Natural killer cell treated with Interleukin-12 subunit alpha and Interleukin-12 subunit beta and Interleukin-15 and Interleukin-18, amount 100 ng/mL, for 72 hours (primary cell): ENCODE results near the gene FAIM2. TPM values are rescaled to one million over a fixed set of nuclear protein-coding genes. Genes with fewer than 3 reads are reported as not detected.

ENCODE experiments used
- ATAC-seq, 2 donors: fragments of 150-1000 bp; cut with Tn5 transposase in 1 of 2; sonication (Bioruptor Pico), chemical (Tn5 transposase) in 1 of 2; 2 replicates each; pipeline ENCODE4 v1.10.0; 2021
- DNase-seq: peaks from one replicate; pipeline ENCODE4 v3.0.0; 2022; ENCODE audit warnings: low spot score
- H3K27ac Mint-ChIP-seq, 2 donors: 1 replicate in 1 of 2; 2 replicates in 1 of 2; pipeline ENCODE4 v1.8.0; 2022; ENCODE audit warnings: mixed read lengths in 2 of 2, mild to moderate bottlenecking in 1 of 2, moderate library complexity in 1 of 2
- H3K27me3 Mint-ChIP-seq, 2 donors: 1 replicate in 1 of 2; 2 replicates in 1 of 2; pipeline ENCODE4 v1.8.0; 2022; ENCODE audit warnings: mixed read lengths in 2 of 2
- H3K36me3 Mint-ChIP-seq: one replicate; pipeline ENCODE4 v1.8.0; 2022; ENCODE audit warnings: mixed read lengths
- H3K4me1 Mint-ChIP-seq, 2 donors: 1 replicate in 1 of 2; 2 replicates in 1 of 2; pipeline ENCODE4 v1.8.0; 2022; ENCODE audit warnings: low read depth in 2 of 2, mixed read lengths in 2 of 2, mild to moderate bottlenecking in 1 of 2
- H3K4me3 Mint-ChIP-seq: one replicate; pipeline ENCODE4 v1.8.0; 2022; ENCODE audit warnings: mixed read lengths
- H3K9me3 Mint-ChIP-seq: 2 replicates; pipeline ENCODE4 v1.8.0; 2022; ENCODE audit warnings: mixed read lengths
- total RNA-seq, 2 donors: library from RNA; stranded (reverse); gene quantifications; one replicate each; pipeline ENCODE4 v1.2.3, GENCODE V29; 2022

The FAIM2 gene
- total RNA-seq, 2 donors from 2014 or later, result 0.50 TPM; not detected in 1

- H3K27ac Mint-ChIP-seq, result no peak overlapping the region
- DNase-seq (no peak), ATAC-seq (no peak)
- no peaks in the 10 kb centered on the region for H3K36me3 Mint-ChIP-seq
- H3K4me1 Mint-ChIP-seq, result no peaks in the 10 kb centered on the region
- no peaks in the 10 kb centered on the region for H3K9me3 Mint-ChIP-seq
- peaks cover 8 to 19% of the 10 kb centered on the region in 2 donors for H3K27me3 Mint-ChIP-seq
- no peak overlapping the region for H3K4me3 Mint-ChIP-seq
Measured at GRCh38 chr12:49891476-49891875, 12.2 kb downstream of the FAIM2 start.

GRCh38 chr12:49891012-49891411 lies 12.7 kb downstream of the FAIM2 start:
- H3K4me3 Mint-ChIP-seq, result no peak overlapping the region
- ATAC-seq, result no peak
- peaks cover 8 to 19% of the 10 kb centered on the region in 2 donors for H3K27me3 Mint-ChIP-seq
- H3K27ac Mint-ChIP-seq, result no peak overlapping the region
- no peaks in the 10 kb centered on the region for H3K4me1 Mint-ChIP-seq
- H3K36me3 Mint-ChIP-seq, result no peaks in the 10 kb centered on the region
- no peaks in the 10 kb centered on the region for H3K9me3 Mint-ChIP-seq
- DNase-seq, result no peak

GRCh38 chr12:49890096-49890461 lies 13.6 kb downstream of the FAIM2 start:
- Mint-ChIP-seq H3K4me3 (no peak overlapping the region), H3K4me1 (no peaks in the 10 kb centered on the region), H3K27ac (no peak overlapping the region), H3K27me3 (peaks cover 14 to 24% of the 10 kb centered on the region in 2 donors), H3K9me3 (no peaks in the 10 kb centered on the region), H3K36me3 (no peaks in the 10 kb centered on the region)
- no peak for ATAC-seq
- no peak for DNase-seq

GRCh38 chr12:49889361-49890095 lies 14.2 kb downstream of the FAIM2 start:
- Mint-ChIP-seq H3K27me3 (peaks cover 14 to 24% of the 10 kb centered on the region in 2 donors), H3K27ac (no peak overlapping the region), H3K36me3 (no peaks in the 10 kb centered on the region), H3K4me3 (no peak overlapping the region), H3K9me3 (no peaks in the 10 kb centered on the region), H3K4me1 (no peaks in the 10 kb centered on the region)
- DNase-seq, result no peak
- no peak for ATAC-seq

DNA sequence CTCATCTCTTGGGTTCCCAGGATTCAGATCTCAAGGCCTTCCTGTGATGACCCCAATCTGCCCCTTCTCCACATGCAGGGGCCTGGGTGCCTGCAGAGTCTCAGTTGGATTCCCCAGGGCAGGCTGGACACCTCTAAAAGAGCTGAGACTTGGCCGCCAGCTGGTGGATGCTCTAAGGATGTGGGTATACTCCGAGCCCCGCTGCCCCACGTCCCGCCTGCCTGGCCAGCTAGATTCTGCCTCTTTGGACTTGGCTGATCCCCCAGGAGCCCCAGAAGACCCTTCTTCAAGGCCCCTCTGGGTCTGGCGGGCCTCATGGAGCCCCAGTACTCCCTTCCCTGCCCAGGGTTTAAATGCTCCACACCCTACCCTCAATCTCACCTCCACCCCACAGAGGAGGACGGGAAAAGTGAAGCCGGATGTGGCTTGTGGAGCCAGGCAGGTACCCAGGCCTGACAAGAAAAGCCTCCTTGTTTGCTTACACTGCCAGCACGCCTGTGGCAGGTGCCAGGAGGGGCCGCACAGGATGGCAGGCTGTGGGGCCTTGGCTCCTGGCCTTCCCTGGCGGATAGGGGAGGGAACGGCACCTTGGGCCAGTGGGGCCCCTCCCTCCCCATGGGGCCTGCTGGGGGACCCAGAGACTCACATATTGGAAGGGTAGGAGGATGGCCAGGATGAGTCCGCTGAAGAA lies 15.1 kb downstream of the FAIM2 start:
- Mint-ChIP-seq H3K9me3 (no peaks in the 10 kb centered on the region), H3K4me3 (no peak overlapping the region), H3K27ac (no peak overlapping the region), H3K4me1 (no peaks in the 10 kb centered on the region), H3K36me3 (no peaks in the 10 kb centered on the region), H3K27me3 (peaks cover 19 to 23% of the 10 kb centered on the region in 2 donors)
- ATAC-seq, result no peak
- DNase-seq, result no peak

DNA sequence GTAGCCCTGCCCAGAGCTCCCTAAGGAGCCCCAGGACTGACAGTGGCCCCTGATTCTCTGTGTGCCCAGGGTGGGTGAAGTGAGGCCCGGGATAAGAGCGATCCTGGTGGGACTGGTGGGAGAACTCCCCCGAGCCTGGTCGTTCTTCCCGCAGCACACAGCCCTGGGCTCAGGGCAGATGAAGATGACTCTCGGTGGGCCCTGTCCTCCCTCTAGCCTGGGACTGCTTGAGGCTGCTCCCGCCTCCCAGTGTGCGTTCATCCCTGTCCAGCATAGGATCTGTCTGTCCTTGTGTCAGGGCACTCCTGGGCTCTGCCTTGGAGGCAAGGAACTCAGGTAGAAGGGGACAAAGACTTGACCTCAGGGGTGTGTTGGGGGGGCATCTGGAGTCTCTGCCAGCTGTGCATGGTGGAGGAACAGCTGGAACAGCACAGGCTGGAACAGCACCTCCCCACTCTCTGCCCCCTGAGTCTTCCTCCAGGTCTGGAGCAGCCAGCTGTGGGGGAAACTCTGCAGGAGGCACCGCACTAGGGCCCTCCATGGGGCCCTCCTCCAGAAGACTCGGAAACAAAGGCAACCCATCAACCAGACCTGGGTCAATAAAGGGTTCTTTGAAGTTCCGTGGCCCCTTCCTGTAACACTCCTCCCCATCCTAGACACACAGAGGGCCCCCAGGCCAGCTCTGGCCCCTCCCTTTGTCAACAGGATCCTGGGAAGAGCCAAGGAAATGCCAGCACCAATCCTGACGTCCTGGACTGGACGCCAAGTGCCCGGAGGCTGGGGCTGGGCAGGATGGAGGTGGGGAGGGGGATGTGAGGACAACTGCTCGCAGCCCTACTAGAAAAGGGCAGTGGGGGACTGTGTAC lies 15.9 kb downstream of the FAIM2 start:
- Mint-ChIP-seq H3K4me1 (no peaks in the 10 kb centered on the region), H3K27me3 (peaks cover 14 to 20% of the 10 kb centered on the region in 2 donors), H3K9me3 (no peaks in the 10 kb centered on the region), H3K36me3 (no peaks in the 10 kb centered on the region), H3K4me3 (no peak overlapping the region), H3K27ac (no peak overlapping the region)
- ATAC-seq, result no peak
- DNase-seq, result no peak

- Mint-ChIP-seq H3K4me1 (no peaks in the 10 kb centered on the region), H3K4me3 (no peak overlapping the region), H3K27ac (no peak overlapping the region), H3K27me3 (peaks cover 7 to 16% of the 10 kb centered on the region in 2 donors), H3K9me3 (no peaks in the 10 kb centered on the region), H3K36me3 (no peaks in the 10 kb centered on the region)
- DNase-seq (no peak), ATAC-seq (no peak)
Measured at GRCh38 chr12:49887091-49887490, 16.6 kb downstream of the FAIM2 start.

- Mint-ChIP-seq H3K36me3 (no peaks in the 10 kb centered on the region), H3K27ac (no peak overlapping the region), H3K9me3 (no peaks in the 10 kb centered on the region), H3K4me3 (no peak overlapping the region), H3K4me1 (no peaks in the 10 kb centered on the region), H3K27me3 (peaks cover 5 to 16% of the 10 kb centered on the region in 2 donors)
- DNase-seq (no peak), ATAC-seq (no peak)
Measured at GRCh38 chr12:49885663-49886461, 17.8 kb downstream of the FAIM2 start.

DNA sequence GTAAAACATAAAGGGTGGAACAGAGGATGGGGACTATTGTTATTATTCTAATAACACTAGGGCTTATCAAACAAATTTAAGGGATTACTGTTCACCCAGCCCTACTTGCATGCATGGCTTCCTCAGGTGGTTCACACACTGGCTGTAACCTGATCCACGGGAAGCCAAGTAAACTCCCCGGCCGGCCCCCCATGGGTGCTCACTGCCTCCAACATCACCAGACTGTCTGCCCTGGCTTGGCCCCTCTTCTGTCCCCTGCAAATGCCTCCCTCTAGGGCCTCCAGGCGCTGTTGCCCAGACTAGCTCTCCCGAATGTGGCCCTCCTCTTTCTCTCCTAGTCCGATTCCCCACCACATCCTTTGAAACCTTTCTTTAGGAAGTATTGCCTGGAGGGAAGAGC lies 18.6 kb downstream of the FAIM2 start:
- H3K27ac Mint-ChIP-seq, result no peak overlapping the region
- H3K27me3 Mint-ChIP-seq, result peaks cover 5 to 16% of the 10 kb centered on the region in 2 donors
- no peak for DNase-seq
- H3K9me3 Mint-ChIP-seq, result peaks cover 7% of the 10 kb centered on the region
- no peak for ATAC-seq
- no peak overlapping the region for H3K4me3 Mint-ChIP-seq
- H3K4me1 Mint-ChIP-seq, result peaks cover 6% of the 10 kb centered on the region in 2 donors
- H3K36me3 Mint-ChIP-seq, result no peaks in the 10 kb centered on the region

- no peak for ATAC-seq
- peaks cover 9 to 26% of the 10 kb centered on the region in 2 donors for H3K4me1 Mint-ChIP-seq
- peaks cover 5 to 16% of the 10 kb centered on the region in 2 donors for H3K27me3 Mint-ChIP-seq
- no peaks in the 10 kb centered on the region for H3K36me3 Mint-ChIP-seq
- H3K4me3 Mint-ChIP-seq, result no peak overlapping the region
- no peak overlapping the region for H3K27ac Mint-ChIP-seq
- no peak for DNase-seq
- peaks cover 28% of the 10 kb centered on the region for H3K9me3 Mint-ChIP-seq
Measured at GRCh38 chr12:49882851-49883464, 20.7 kb downstream of the FAIM2 start.

- peaks cover 5 to 16% of the 10 kb centered on the region in 2 donors for H3K27me3 Mint-ChIP-seq
- no peaks in the 10 kb centered on the region for H3K36me3 Mint-ChIP-seq
- peaks cover 9 to 29% of the 10 kb centered on the region in 2 donors for H3K4me1 Mint-ChIP-seq
- H3K9me3 Mint-ChIP-seq, result peaks cover 32% of the 10 kb centered on the region
- H3K4me3 Mint-ChIP-seq, result no peak overlapping the region
- ATAC-seq (no peak), DNase-seq (no peak)
- no peak overlapping the region for H3K27ac Mint-ChIP-seq
Measured at GRCh38 chr12:49882248-49882850, 21.4 kb downstream of the FAIM2 start.

DNA sequence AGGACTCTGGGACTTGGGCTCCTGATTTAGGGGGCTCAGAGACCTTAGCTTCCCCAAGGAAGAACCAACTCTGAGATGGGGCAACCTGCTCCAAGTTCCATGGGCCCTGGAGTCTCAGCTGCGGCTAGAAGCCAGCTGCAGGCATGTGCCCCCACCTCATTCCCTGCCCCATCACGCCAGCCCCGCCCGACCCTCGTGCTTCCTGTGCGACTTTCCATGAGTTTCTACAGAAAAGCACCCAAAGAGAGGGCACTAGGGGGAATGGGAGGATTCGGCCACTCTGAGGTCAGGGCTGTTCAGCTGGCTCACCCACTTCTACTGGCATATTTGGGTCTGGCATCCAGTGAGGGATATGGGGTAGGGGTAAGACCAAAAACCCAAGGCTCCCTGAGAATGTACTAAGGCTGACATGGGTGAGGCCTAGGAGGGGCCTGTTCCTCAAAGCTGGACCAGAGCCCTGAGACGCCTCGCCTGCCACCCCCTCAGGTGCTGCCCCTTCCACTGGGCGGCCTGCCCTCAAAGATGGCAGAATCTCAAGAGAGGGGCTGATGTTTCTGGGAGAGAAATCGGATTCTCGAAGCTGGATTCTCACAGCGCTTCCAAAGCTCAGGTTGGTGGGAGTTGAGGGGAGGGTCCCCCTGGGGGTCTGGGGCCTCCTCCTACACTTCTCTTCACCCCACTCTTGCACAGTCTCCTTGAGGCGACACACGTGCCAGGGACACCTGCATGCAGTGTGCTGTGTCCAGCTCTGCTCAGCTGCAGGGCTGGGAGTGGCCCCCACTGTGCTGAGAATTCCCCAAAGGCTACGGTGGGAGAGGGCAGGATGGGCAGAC lies 22.1 kb downstream of the FAIM2 start:
- no peak for ATAC-seq
- Mint-ChIP-seq H3K27me3 (peaks cover 5 to 16% of the 10 kb centered on the region in 2 donors), H3K36me3 (no peaks in the 10 kb centered on the region), H3K4me1 (peaks cover 9 to 29% of the 10 kb centered on the region in 2 donors), H3K4me3 (no peak overlapping the region), H3K27ac (no peak overlapping the region), H3K9me3 (peaks cover 32% of the 10 kb centered on the region)
- no peak for DNase-seq
